Fibroblast of lung (primary cell): ENCODE data around the gene ARHGEF4. TPM values are rescaled to one million over a fixed set of nuclear protein-coding genes. Genes with fewer than 3 reads are reported as not detected.

Source experiments
- DNase-seq, 2 donors: peaks; one replicate each; pipeline versions ENCODE4 v3.0.0 to v3.0.0-alpha.2; 2010; ENCODE audit warnings: low read depth in 2 of 2
- H2AFZ ChIP-seq: 2 replicates; pipeline ENCODE4 v1.5.1; 2012; ENCODE audit warnings: low read length, control low read depth, inconsistent platforms
- H3K27ac ChIP-seq: 2 replicates; pipeline ENCODE4 v1.5.1; 2011; ENCODE audit warnings: low read length, control low read depth; ENCODE audit not compliant: insufficient read depth
- H3K27me3 ChIP-seq: 2 replicates; pipeline ENCODE4 v1.5.1; 2011; ENCODE audit warnings: mild to moderate bottlenecking, low read length; ENCODE audit not compliant: control insufficient read depth, insufficient read depth
- H3K36me3 ChIP-seq: 2 replicates; pipeline ENCODE4 v1.5.1; 2011; ENCODE audit warnings: low read length; ENCODE audit not compliant: control insufficient read depth, insufficient read depth
- H3K4me1 ChIP-seq: 2 replicates; pipeline ENCODE4 v1.5.1; 2011; ENCODE audit warnings: low read length; ENCODE audit not compliant: control insufficient read depth, insufficient read depth; ENCODE audit errors: extremely low read depth
- H3K4me2 ChIP-seq: 2 replicates; pipeline ENCODE4 v1.5.1; 2011; ENCODE audit warnings: low read length, control low read depth; ENCODE audit not compliant: insufficient read depth; ENCODE audit errors: extremely low read depth
- H3K4me3 ChIP-seq, 4 experiments: fragments of 200-600 bp in 1 of 4; sonication (generic) in 1 of 4; replicated peaks in 1 of 4; 2 replicates each; pipeline ENCODE4 v1.5.1; 2011 to 2016; ENCODE audit warnings: low read length in 4 of 4, low read depth in 3 of 4, mild to moderate bottlenecking in 3 of 4, control low read depth in 2 of 4, inconsistent platforms in 1 of 4, mixed read lengths in 1 of 4; ENCODE audit not compliant: insufficient read depth in 1 of 4; ENCODE audit errors: control extremely low read depth in 1 of 4
- H3K79me2 ChIP-seq: 2 replicates; pipeline ENCODE4 v1.5.1; 2012; ENCODE audit warnings: mild to moderate bottlenecking, low read length, inconsistent platforms; ENCODE audit not compliant: control insufficient read depth, insufficient read depth
- H3K9ac ChIP-seq: 2 replicates; pipeline ENCODE4 v1.5.1; 2011; ENCODE audit warnings: mild to moderate bottlenecking, low read length, control low read depth; ENCODE audit not compliant: insufficient read depth
- H3K9me3 ChIP-seq: 2 replicates; pipeline ENCODE4 v1.5.1; 2012; ENCODE audit warnings: low read depth, low read length; ENCODE audit not compliant: control insufficient read depth, insufficient read depth
- H4K20me1 ChIP-seq: 2 replicates; pipeline ENCODE4 v1.5.1; 2011; ENCODE audit warnings: low read length; ENCODE audit not compliant: control insufficient read depth, insufficient read depth; ENCODE audit errors: extremely low read depth
- EZH2 ChIP-seq: IDR thresholded peaks from 2 replicates; pipeline ENCODE4 v1.5.1; 2012; ENCODE audit warnings: low read length, control low read depth, mild to moderate bottlenecking; ENCODE audit errors: missing control alignments
- polyA plus RNA-seq, 2 donors: library from polyadenylated mRNA; depleted of rRNA in 1 of 2; stranded (reverse) in 1 of 2; unstranded in 1 of 2; fragments of >200 nt; gene quantifications; 2 replicates each; pipeline ENCODE4 v1.2.1, GENCODE V29; 2011 to 2012; ENCODE audit warnings: missing spikeins in 1 of 2
- total RNA-seq: library from RNA; depleted of rRNA; stranded (reverse); fragments of >200 nt; gene quantifications from 2 replicates; pipeline ENCODE4 v1.2.1, GENCODE V29; 2014
- TF ChIP-seq, protein P1 (sequence below), 2 donors: IDR thresholded peaks in 1 of 2; conservative IDR thresholded peaks in 1 of 2; 1 replicate in 1 of 2; 2 replicates in 1 of 2; pipeline ENCODE4 v1.5.1; 2011 to 2012; ENCODE audit warnings: low read length in 2 of 2, control low read depth in 1 of 2, inconsistent platforms in 1 of 2, low read depth in 1 of 2, mild to moderate bottlenecking in 1 of 2

ARHGEF4 gene
- total and polyA plus RNA-seq, 2 donors (not counting 1 experiment from before 2014, with no cell fraction given): 0.05 to 0.83 TPM

DNA sequence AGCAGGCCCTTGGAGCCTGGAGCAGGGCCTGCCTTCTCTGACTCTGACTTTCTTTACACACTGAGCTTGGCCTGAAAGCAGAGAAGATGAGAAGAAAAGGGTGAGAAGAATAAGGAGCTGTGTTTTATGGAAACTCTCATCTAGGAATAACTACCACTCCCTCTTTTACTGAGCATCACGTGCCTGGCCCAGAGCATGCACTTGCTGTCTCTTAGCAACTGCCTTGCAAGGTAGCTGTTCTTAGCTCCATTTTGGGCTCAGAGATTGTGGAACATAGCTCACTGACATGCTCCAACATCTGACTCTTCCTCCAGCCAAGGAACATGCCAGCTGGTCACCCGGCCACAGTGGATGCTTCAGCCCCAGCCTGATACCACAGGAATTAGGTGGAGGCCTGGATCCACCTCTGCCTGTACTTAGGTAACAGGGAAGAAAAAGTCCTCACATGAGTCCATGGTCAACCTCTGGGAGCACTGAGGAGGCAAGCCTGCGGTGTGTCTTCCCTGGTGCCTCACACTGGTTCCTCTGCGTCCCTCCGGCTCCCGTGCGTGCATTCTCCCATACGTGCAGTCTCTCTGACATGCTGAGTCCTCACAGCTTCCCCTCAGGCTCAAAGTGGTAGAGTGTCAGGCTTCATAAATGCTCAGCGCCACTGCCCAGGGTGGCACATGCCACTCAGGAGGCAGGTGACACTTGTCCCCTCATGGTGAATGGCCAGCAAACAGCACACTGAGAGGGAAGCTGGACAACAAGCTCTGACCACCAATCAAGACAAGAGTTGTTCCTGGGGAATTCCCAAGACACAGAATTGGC, 45.7 kb upstream of the ARHGEF4 start:
- DNase-seq: no peak

GRCh38 chr2:130791617-130791939, 45.1 kb upstream of the ARHGEF4 start:
- Histone ChIP-seq H4K20me1 (no peaks in the 10 kb centered on the region), H2AFZ (no peak overlapping the region), H3K27ac (no peak overlapping the region), H3K4me2 (no peak overlapping the region), H3K36me3 (no peaks in the 10 kb centered on the region), H3K9me3 (no peaks in the 10 kb centered on the region), H3K9ac (no peak overlapping the region), H3K4me1 (no peaks in the 10 kb centered on the region), H3K27me3 (no peaks in the 10 kb centered on the region), H3K79me2 (no peaks in the 10 kb centered on the region), H3K4me3 (no peak overlapping the region)
- TF ChIP-seq EZH2: no peak
- TF ChIP-seq, protein P1, sequence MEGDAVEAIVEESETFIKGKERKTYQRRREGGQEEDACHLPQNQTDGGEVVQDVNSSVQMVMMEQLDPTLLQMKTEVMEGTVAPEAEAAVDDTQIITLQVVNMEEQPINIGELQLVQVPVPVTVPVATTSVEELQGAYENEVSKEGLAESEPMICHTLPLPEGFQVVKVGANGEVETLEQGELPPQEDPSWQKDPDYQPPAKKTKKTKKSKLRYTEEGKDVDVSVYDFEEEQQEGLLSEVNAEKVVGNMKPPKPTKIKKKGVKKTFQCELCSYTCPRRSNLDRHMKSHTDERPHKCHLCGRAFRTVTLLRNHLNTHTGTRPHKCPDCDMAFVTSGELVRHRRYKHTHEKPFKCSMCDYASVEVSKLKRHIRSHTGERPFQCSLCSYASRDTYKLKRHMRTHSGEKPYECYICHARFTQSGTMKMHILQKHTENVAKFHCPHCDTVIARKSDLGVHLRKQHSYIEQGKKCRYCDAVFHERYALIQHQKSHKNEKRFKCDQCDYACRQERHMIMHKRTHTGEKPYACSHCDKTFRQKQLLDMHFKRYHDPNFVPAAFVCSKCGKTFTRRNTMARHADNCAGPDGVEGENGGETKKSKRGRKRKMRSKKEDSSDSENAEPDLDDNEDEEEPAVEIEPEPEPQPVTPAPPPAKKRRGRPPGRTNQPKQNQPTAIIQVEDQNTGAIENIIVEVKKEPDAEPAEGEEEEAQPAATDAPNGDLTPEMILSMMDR (conservative IDR thresholded peaks at IDR 0.05 in 1 of 2, IDR thresholded peaks at IDR 0.05 in 1 of 2; ENCODE audit: low read depth in 1 of 2, low read length in 2 of 2): no peak
- DNase-seq: no peak

More for the DNA sequence above, 45.7 kb upstream of the ARHGEF4 start:
- no peaks in the 10 kb centered on the region for H3K79me2 ChIP-seq
- TF ChIP-seq, protein P1 (conservative IDR thresholded peaks at IDR 0.05 in 1 of 2, IDR thresholded peaks at IDR 0.05 in 1 of 2; ENCODE audit: low read depth in 1 of 2, low read length in 2 of 2): no peak
- TF ChIP-seq EZH2: no peak
- no peak overlapping the region for H2AFZ ChIP-seq
- H3K27me3 ChIP-seq: no peaks in the 10 kb centered on the region
- no peaks in the 10 kb centered on the region for H4K20me1 ChIP-seq
- no peak overlapping the region for H3K4me3 ChIP-seq
- no peaks in the 10 kb centered on the region for H3K36me3 ChIP-seq
- H3K9ac ChIP-seq: no peak overlapping the region
- H3K4me2 ChIP-seq: no peak overlapping the region
- no peak overlapping the region for H3K27ac ChIP-seq
- no peaks in the 10 kb centered on the region for H3K9me3 ChIP-seq
- no peaks in the 10 kb centered on the region for H3K4me1 ChIP-seq

- no peak overlapping the region for H3K4me3 ChIP-seq
- no peaks in the 10 kb centered on the region for H3K9me3 ChIP-seq
- no peaks in the 10 kb centered on the region for H3K36me3 ChIP-seq
- TF ChIP-seq EZH2: no peak
- TF ChIP-seq, protein P1 (conservative IDR thresholded peaks at IDR 0.05 in 1 of 2, IDR thresholded peaks at IDR 0.05 in 1 of 2; ENCODE audit: low read depth in 1 of 2, low read length in 2 of 2): no peak
- H4K20me1 ChIP-seq: no peaks in the 10 kb centered on the region
- no peak overlapping the region for H2AFZ ChIP-seq
- no peaks in the 10 kb centered on the region for H3K27me3 ChIP-seq
- no peaks in the 10 kb centered on the region for H3K4me1 ChIP-seq
- H3K9ac ChIP-seq: no peak overlapping the region
- DNase-seq: no peak
- H3K79me2 ChIP-seq: no peaks in the 10 kb centered on the region
- no peak overlapping the region for H3K4me2 ChIP-seq
- H3K27ac ChIP-seq: no peak overlapping the region
Measured at GRCh38 chr2:130795431-130795830, 41.3 kb upstream of the ARHGEF4 start.
